Measurements from ENCODE around the gene CXorf58.
"Not testable (repeated sequence)": the region's sequence is repeated elsewhere in the genome, so short reads cannot be mapped to it uniquely, and the experiment has no call there.

CXorf58 gene

GRCh38 chrX:23964191-23964590, 56.4 kb downstream of the CXorf58 start:
- no peak for FAIRE-seq

DNA sequence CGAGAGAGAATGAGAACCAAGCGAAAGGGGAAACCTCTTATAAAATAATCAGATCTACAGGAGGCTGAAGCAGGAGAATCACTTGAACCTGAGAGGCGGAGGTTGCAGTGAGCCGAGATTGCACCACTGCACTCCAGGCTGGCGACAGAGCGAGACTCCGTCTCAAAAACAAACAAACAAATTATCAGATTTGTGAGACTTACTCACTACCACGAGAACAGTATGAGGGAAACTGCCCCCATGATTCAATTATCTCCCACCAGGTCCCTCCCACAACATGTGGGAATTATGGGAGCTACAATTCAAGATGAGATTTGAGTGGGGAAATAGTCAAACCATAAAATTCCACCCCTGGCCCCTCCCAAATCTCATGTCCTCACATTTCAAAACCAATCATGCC, 57.8 kb downstream of the CXorf58 start:
- not testable (repeated sequence) for FAIRE-seq

GRCh38 chrX:23978491-23978890, 70.7 kb downstream of the CXorf58 start:
- FAIRE-seq, result no peak

- no peak for FAIRE-seq
Observed at GRCh38 chrX:23980011-23980441, 72.2 kb downstream of the CXorf58 start.

DNA sequence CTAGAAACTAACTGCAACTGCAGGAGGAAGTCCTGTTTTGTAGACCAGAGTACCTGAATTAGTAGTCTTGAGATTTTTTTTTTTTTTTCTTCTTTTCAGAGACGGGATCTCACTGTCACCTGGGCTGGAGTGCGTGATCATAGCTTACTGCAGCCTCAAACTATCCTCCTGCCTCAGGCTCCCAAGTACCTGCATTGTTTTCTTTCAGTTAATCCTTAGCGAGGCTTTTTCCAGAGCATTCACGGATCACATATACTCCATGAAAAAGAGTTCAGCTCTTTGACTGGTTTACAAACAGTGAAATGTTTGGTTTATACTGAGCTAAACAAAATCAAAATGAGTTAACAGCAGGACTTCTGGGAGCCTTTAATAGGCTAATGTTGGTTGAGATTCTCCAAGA, 73.4 kb downstream of the CXorf58 start:
- FAIRE-seq, result no peak

DNA sequence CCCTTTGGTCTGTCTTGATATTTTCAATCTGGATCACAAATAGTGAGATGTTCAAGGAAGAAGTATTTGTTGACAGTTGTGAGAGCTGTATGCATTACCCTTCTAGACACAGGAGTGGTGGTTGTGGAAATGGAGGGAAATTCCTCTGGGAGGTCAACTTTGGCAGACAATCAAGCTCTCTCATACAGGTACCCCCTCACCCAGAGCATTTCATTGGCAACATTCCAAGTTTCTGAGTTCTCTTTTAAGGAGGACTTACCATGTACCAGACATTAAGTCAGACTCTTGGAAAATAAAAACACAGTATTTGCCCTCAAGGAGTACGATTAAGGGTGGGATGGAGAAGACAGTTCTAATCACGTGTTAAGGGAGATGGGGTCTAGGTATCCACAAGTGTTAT, 73.9 kb downstream of the CXorf58 start:
- no peak for FAIRE-seq

DNA sequence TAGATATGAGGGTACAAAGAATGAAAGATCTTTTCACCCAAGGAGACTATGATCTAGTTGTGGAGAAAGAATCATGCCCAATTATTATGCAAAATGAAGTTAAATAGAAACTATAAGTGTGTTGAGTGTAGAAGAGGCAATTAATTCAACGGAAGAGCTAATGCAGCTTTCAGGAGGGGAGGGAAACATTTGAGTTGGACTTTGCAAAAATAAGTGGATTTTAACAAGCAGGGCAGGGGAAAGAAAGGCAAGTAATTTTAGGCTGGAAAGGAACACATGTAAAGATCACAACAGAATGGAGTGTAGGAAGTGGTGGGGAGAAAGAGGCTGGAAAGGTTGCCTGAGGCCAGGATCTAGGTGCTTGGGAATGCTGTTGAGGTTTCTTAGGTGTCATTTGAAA, 75.1 kb downstream of the CXorf58 start:
- FAIRE-seq, result no peak

Data from TTC549 (cell line).